ENCODE data around the gene CNNM1.

- TF ChIP-seq, protein P1, sequence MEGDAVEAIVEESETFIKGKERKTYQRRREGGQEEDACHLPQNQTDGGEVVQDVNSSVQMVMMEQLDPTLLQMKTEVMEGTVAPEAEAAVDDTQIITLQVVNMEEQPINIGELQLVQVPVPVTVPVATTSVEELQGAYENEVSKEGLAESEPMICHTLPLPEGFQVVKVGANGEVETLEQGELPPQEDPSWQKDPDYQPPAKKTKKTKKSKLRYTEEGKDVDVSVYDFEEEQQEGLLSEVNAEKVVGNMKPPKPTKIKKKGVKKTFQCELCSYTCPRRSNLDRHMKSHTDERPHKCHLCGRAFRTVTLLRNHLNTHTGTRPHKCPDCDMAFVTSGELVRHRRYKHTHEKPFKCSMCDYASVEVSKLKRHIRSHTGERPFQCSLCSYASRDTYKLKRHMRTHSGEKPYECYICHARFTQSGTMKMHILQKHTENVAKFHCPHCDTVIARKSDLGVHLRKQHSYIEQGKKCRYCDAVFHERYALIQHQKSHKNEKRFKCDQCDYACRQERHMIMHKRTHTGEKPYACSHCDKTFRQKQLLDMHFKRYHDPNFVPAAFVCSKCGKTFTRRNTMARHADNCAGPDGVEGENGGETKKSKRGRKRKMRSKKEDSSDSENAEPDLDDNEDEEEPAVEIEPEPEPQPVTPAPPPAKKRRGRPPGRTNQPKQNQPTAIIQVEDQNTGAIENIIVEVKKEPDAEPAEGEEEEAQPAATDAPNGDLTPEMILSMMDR (conservative IDR thresholded peaks at IDR 0.05; ENCODE audit: low read length): no peak
- TF ChIP-seq EZH2phosphoT487 (IDR thresholded peaks at IDR 0.05; ENCODE audit: borderline replicate concordance, low read depth, low read length): no peak
Measured at GRCh38 chr10:99442394-99442793, 113.2 kb downstream of the CNNM1 start.
